ENCODE measurements around the gene KLHDC4.

DNA sequence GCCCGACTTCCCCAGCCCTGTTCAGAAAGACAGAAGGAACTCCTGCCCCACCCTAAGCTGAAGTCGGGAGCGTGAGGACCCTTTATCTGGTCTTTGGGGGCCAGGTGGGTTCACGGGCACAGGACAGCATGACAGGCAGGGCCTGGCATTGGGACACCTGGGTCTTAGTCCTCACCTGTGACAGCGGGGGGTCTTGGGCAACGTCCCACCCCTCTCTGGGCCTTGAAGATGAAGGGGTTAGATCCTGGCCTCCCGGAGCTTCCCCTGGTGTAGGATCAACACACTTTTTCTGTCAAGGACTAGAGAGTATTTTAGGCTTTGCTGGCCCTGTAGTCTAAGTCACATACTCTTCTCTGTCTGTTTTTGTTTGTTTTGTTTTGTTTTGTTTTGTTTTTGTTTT, 98.3 kb downstream of the KLHDC4 start:
- TF ChIP-seq ZNF274 (IDR thresholded peaks at IDR 0.05; ENCODE audit: low read depth, low read length) (no peak), YY1 (IDR thresholded peaks at IDR 0.05; ENCODE audit: insufficient read depth, insufficient read length) (no peak), SUZ12 (IDR thresholded peaks at IDR 0.05; ENCODE audit: extremely low read depth, insufficient read depth, insufficient read length) (no peak)

Measured in NT2/D1 (cell line).